GM21576 (cell line): ENCODE results near the gene IKZF1.
A peak's percentile ranks its signal among the peaks of the same experiment; 100 is the strongest.

Source experiments
- ATAC-seq: cut with Tn5 transposase; IDR thresholded peaks from one replicate; pipeline ENCODE4 v1.9.1; 2021; ENCODE audit warnings: mild to moderate bottlenecking, moderate library complexity; ENCODE audit not compliant: unreplicated experiment

IKZF1 gene

GRCh38 chr7:50304129-50304910 is at the start of gene IKZF1:
Gene IKZF1, plus strand, starts transcription at chr7:50304716. Its CDS starts 14,346 bp downstream, at chr7:50319062.
- ATAC-seq = peak; percentile 34

DNA sequence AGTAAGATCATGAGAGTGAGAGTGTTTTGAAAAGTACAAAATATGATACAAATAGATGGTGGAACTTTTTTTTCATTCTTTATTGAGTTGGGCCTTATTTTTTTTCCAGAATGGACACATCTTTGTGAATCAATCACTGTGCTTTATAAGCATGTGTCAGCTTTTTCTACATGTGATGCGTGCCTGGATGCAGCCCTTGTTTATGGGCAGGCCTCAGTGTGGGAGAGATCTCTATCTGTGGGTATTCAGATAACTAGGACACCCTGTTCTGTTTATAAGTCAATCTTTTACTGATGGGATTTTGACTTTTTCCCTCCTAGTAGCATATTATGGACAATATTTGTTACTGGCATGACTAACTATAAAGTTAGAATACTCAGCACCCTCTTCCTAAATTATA is 42.9 kb upstream of the IKZF1 start:
- ATAC-seq = no peak

DNA sequence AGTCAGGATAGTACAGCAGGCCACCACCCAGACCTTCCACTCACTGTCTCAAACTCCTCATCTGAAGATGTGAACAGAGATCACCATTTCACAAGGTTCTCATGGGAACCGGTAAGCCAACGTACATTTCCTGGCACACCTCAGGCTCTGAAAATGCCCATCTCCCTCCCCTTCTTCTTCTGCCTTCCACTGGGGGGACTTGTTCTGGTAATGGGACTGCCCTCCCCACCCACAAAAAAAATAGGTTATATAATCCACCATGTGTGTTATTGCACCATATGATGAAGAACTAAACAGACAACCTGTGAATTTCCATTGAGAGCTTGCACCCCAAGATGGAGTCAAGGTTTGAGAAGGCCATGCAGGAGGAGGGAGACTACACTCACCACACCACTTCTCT is 42.1 kb upstream of the IKZF1 start:
- no peak for ATAC-seq

GRCh38 chr7:50262916-50263690 is 41.4 kb upstream of the IKZF1 start:
- ATAC-seq = peak; percentile 48

GRCh38 chr7:50264908-50265307 is 39.6 kb upstream of the IKZF1 start:
- ATAC-seq = no peak

GRCh38 chr7:50265968-50266634 is 38.4 kb upstream of the IKZF1 start:
- no peak for ATAC-seq

DNA sequence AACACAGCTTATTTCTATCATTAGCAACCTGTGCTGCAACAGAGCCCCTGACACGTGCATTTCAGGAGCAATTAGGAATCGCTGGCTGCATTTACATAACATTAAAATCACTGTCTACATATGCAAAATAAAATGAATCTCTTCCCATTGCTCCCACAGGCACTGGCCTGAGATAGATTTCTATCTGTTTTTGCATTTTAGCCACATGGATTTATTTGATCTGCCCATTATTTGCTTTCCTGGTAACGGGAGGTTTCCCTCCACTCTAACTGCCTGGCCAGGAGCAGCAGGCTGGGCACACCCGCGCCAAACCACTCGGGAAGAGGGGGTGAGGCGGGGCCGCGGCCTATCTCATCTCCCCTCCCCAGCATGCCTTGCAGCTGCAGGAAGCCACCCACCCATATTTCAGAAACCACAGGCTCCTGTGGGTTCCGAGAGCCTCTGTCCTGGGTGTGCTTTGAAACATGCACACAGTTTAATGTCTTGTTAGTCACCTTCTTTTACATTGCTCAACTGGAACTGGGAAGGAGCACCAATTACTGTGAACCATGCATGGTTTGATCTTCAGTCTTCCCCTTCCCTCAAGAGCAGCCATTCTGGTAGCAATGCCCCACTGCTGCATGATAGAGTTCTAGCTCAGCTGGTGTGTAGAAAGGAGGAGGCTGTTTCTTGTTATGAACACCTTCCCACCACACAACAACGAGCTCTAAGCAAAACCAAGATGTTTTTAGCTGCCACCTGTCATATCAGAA is 37.7 kb upstream of the IKZF1 start:
- peak; percentile 37 for ATAC-seq

- no peak for ATAC-seq
Measured at GRCh38 chr7:50267525-50268041, 36.9 kb upstream of the IKZF1 start.

DNA sequence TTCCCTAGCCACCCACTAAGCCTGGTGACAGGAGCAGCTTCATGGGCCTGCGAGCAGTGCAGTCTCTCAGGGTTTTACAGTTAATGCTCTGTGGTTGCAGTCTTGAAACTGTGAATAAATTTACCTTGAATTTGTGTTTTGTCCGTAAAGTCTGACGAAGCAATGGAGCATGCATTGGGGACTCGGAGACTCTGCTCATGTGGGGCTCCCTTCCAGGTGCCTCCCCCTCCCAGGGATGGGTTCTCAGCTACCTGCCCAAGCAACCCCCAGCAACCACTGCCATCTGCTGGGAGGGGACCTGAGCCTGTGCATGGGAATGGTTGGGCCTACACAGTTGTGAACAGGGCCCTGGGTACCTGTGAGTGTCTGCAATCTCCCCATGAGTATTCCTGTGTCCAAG is 36.3 kb upstream of the IKZF1 start:
- ATAC-seq = peak; percentile 22

DNA sequence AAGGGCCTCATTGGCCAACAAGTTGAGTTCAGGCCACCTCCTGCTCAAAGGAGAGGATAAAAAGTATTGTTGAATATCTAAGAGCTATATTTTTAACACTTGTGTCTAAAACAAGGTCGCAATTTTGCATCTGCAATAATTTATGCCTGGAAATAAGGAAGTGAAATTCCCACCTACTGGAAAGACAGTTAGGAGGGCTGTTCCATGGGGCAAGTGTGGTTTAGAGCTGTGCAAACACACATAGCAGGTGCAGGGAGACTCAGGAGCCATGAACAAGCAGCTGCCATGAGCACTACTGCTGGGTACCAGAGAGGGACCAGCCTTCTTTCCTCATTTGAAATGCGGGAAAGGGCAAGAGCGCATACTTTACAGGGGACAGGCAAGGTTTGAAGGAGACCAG is 35.5 kb upstream of the IKZF1 start:
- ATAC-seq = no peak

- ATAC-seq = no peak
Measured at GRCh38 chr7:50270531-50271018, 33.9 kb upstream of the IKZF1 start.

- ATAC-seq = no peak
Measured at GRCh38 chr7:50272808-50273207, 31.7 kb upstream of the IKZF1 start.

GRCh38 chr7:50273301-50273700 is 31.2 kb upstream of the IKZF1 start:
- no peak for ATAC-seq

- no peak for ATAC-seq
Measured at GRCh38 chr7:50273870-50274269, 30.6 kb upstream of the IKZF1 start.

DNA sequence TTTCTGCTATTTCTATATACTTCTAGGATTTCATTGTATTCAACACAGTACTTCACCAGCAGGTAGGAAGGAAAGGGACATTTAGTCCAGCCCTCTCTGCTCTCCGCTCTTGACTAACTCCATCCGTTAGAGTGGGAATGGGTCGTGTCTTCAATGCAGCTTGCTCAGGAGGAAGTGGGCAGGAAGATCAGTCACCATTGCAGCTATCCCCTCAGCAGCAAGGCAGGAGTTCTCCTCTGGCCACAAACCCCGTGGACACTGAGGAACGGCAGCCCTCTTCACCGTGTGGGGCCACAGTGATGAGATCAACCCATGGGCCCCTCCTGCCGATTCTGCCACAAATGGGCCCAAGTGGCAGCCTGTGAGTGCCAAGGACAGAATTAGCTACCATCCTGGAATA is 30.2 kb upstream of the IKZF1 start:
- ATAC-seq = no peak

DNA sequence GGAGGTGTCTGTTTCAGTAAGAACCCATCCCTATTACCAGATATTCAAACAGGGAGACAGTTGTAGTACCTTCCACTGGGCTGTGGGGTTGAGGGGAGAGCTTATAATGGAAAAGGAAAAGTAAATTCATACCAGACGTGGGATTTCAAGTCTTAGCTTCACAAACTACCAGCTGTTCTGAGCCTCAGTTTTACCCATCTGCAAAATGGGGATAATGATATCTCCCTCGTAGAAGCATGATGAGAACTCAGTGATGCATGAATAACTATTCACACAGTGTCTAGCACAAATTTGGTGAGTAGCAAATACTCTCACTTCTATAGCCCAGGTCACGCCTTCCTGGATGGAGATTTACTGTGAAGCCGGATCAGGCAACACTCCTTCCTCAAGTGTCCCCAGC is 29.1 kb upstream of the IKZF1 start:
- no peak for ATAC-seq

DNA sequence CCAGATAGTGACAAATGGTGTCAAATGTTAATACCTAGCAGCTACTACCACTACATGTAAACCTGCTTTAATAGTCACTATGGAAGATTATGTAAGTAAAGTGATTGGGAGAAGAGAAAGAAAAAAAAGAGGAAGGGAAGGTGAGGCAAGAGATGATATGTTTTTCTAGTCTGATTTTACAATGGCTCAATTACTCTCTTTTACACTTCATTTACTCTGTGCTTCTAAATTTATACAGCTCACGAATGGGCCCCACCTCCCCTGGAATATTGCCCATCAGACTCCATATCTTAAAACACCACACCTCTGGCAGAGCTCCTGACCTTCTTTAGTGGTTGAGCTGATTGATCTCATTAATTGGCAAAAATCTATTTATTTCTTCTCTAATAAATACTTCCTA is 28.0 kb upstream of the IKZF1 start:
- ATAC-seq = no peak

DNA sequence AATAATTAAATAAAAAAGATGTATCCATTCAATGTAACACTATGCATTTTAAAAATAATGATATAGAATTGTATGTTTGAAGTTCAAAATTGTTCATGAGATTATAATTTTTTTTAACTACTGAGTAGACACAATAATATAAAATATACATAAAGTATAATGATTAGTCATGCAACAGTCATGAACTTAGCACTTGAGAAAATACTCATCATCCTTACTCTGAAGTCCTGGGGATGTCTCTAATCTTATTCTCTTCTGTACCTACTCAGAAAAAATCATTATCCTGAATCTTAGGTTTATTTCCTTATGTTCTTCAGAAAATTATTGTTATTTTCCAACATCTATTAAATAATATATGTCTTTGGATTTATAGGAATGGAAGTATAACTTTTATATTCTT is 26.4 kb upstream of the IKZF1 start:
- ATAC-seq = no peak

GRCh38 chr7:50281680-50282445 is 22.7 kb upstream of the IKZF1 start:
- ATAC-seq = peak; percentile 92
